Kidney capillary endothelial cell (primary cell): ENCODE results near the gene IGF2BP2.
A peak's percentile ranks its signal among the peaks of the same experiment; 100 is the strongest.
"Not testable (repeated sequence)": the region's sequence is repeated elsewhere in the genome, so short reads cannot be mapped to it uniquely, and the experiment has no call there.

Experiments
- DNase-seq: peaks from one replicate; pipeline ENCODE4 v3.0.0-alpha.2; 2018; ENCODE audit warnings: low spot score

The IGF2BP2 gene

DNA sequence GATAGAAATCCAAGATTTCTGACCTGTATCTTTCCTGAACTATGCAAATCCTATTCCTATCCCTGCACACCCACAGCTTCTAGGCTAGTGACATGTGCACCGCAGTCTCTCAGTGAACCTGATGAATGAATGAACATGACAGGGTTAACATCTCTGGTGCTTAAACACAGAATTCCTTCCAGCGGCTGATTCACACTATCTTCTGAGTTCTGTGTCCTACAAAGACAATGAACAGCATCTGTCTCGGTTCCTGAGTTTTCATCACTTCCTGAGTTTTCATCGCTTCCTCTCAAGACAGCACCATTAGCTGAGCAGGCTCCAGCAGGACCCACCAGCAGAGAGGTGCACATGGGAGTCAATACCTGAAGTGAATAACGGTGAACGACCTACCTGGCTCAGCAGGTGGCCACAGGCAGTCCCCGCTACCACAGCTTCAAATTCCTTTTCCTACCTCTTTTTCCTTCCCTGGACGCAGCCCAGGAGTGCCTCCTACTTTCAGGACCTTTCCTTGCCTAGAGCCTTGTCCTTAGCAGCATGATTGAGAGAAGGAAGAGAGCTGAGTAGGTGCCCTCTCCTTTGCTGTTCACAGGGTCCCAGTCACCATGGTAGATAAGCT, 113.5 kb downstream of the IGF2BP2 start:
- peak; percentile 71 for DNase-seq

DNA sequence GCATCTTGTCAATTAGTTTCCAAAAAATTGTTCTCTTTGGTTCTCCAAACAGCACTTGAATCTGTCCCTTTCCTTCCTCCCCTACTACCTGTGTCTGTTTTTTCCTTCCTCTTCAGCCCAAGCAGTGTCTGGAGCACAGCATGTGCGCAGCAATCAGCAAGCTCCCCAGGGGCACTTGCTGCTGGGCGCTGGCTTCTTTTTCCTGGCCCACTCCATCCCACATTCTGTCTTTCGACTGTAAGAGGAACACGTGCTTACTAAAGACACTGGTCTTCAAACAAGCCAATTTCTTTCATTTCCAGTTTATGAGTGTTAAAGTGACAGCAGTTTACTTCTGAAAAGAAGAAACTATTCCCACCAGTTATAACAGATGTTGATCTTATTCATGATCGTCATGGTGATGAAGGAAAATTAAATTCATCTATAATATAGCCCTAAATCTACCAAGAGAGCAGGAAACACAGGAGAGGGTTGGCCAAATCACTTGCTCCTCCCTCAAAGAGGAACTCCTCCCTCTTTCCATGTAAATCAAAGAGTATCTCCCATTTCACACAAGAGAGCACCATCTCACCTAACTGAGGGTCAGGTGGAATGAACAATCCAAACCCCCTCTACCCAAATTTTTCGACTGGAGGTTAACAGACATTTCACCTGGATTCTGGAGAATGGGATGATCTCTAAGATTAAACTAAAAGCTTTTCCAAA, 115.4 kb downstream of the IGF2BP2 start:
- DNase-seq: no peak

DNA sequence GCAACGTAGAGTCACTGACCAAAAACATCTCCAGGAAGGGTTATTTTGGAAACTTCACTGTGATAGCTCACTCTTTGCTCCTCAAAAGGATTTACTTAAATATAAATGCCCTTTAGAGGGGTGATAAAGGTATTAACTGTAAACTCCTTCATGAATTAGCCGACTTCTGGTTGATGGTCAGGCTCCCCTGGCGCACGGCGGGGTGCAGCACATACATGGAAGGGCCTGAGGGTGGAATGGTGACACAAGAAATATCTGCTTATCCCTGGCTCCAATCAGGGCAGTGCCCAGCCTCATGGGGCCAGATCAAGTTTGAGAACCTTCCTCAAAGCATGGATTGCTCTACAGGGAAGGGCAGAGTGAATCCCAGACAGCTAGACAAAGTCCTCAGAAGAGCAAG, 116.5 kb downstream of the IGF2BP2 start:
- no peak for DNase-seq

DNA sequence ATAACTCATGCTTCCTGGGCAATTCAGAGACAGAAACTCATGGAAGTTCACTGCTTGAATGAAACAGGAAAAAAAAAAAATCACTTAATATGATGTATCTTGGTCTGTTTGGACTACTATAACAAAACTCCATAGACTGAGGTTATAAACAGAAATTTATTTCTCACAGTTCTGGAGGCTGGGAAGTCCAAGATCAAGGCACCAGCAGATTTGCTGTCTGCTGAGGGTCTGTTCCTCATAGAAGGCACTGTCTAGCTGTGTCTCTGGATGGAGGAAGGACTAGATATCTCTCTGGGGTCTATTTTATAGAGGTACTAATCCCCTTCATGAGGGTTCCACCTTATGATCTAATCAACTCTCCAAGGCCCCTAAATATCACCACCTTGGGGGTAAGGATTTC, 119.3 kb downstream of the IGF2BP2 start:
- DNase-seq: no peak

DNA sequence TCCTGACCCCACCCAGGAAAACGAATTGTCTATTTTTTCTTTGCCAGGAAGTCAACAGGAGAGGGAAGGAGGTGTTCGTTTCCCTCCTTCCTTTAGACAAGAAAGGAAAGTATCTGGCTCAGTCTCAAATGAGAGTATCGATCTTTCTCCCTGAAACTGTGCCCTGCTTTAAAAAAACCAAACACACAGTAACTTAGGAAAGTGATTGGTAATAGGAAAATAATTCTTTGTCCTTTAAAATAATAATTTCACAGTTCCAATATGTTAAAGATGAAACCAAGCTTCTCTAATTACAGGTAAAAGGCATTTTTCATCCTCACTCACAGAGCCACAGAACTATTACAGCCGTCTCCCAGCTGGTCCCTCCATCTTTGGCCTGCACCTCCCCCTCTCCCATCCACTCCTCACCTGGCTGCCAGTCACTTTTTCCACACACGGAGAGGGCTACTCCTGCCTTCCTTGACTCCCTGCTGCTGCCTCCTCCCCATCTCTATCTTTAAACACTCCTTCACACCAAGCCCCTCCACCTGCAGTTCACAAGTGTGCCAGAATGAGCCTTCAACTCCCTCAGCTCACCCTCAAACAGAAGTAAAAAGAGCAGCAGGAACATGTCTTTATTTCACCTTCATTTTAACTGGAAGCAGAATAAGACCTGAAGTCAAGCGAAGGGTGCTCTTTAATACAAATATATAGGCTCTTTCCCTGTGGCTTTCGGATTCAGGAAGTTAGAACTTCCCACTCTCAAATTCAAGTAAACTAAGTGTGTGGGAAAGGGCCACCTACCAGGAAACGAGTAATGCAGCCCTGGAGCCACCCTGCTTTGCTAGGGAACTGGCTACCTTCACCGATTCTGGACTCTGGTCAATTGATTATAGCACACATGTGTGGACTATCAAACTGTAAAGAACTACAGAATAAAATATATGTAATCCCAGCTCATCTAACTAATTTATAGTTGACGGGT, 122.3 kb downstream of the IGF2BP2 start:
- peak; percentile 47 for DNase-seq

DNA sequence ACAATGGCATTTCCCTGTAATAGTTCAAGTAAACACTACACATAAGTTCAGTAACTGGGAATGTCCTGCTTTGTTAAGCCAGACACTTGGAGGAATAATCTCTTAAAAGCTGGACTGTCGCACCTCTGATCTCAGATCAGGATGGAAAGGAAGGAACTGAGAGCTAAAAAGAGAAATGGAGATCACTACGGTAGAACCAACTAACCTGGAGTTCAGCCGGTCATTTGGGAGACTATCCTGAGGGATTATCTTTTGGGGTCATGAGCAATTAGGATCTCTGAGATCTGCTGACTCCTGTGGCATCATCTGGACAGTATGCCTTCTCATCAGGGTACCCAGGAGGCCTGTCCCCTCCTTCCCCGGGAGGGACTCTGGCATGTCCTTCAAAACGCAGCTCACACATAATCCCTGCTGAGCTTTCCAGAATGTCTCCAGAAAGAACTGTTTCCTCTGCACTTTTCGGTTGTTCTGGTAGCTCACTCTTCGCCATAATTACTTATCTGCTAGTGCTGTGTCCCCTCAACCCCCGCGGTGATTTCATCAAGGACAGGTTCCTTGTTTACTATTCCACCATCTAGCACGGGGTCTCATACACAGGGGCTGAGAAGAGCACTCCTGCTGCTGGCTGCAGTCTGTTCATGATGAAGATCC, 123.1 kb downstream of the IGF2BP2 start:
- no peak for DNase-seq

DNA sequence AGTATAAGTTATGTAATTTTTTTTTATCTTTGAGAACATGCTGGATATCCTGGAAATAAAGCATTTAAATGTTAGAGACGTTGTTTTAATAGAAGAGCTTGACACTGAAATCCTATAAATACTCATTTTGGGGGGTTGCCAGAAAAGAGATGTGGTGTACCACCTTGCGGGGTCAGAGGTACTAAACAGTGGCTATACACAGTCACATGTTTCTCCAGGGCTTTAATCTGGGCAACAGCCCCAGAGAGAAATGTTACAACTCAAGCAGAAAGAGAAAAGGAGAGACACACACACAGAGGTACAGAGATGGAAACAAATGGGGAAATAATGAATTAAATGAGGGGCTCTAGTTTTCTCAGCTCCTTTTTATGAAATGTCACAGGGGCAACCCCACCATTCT, 124.9 kb downstream of the IGF2BP2 start:
- no peak for DNase-seq

DNA sequence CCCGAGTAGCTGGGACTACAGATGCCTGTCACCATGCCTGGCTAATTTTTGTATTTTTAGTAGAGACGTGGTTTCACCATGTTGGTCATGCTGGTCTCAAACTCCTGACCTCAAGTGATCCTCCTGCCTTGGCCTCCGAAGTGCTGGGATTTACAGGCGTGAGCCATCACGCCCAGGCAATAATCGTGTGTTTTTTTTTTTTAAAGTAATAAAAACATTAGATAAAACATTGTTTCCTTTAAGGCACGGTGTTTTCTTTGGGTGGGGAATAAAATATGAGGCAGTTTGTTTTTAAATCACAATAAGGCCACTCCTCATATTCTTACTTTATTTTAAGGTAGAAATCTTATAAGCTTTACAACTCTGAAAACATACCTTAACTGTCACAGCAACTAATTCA, 127.6 kb downstream of the IGF2BP2 start:
- not testable (repeated sequence) for DNase-seq

DNA sequence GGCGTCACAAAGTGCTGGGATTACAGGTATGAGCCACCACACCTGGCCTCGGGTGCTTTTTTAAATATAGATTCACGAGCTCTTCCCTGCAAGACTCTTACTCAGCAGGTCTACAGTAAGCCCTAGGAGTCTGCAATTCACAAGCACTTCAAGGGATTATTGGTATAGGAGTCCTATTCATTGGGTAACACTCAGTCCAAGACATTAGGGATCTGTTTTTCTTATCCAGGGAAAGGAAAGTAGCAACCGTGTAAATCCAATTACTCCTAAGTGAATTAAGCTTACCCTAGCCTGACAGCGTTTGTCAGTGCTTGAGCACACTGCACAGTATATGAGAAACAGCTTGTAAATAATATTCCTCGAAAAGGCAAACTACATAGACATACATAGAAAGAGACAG, 128.8 kb downstream of the IGF2BP2 start:
- DNase-seq: no peak

DNA sequence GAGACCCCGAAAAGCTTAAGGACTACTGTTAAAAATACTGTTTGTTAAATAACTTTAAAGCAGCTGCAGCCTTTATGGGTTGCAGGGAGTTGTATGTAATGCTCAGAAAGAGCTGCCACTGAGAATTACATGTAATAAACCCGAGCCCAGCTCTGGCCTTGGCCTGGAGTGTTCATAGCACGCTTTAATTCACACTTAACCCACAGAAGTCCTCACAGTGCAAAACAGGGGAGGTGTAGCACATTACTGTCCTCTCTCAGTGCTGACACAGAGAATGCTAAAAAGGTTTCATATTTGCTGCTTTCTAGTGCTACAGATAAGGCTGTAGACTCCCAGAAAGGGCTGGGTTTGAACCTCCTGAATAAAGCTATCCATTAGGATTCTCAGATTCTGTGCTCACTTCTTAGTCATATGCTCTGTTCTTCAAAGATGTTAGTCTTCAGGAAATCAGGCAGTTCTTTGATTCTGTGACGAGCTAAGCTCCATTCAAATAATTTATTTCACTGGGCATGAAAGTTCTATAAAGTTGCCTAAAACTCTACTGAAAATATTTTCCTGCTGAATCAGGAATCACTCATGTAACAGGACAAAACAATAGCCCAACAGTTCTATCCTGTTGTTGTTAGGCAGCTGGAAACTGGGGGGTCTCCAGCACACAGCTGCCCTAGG, 130.7 kb downstream of the IGF2BP2 start:
- DNase-seq: peak; percentile 30

DNA sequence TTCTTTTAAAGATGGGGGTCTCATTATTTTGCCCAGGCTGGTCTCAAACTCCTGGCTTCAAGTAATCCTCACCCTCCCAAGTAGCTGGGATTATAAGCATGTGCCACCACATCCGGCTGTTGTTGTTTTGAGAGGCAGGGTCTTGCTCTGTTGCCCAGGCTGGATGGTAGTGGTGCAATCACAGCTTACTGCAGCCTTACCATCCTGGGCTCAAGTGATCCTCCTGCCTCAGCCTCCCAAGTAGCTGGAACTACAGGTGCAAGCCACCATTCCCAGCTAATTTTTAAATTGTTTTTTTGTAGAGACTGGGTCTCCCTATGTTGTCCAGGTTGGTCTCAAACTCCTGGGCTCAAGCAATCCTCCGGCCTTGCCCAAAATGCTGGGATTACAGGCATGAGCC, 133.2 kb downstream of the IGF2BP2 start:
- no peak for DNase-seq

DNA sequence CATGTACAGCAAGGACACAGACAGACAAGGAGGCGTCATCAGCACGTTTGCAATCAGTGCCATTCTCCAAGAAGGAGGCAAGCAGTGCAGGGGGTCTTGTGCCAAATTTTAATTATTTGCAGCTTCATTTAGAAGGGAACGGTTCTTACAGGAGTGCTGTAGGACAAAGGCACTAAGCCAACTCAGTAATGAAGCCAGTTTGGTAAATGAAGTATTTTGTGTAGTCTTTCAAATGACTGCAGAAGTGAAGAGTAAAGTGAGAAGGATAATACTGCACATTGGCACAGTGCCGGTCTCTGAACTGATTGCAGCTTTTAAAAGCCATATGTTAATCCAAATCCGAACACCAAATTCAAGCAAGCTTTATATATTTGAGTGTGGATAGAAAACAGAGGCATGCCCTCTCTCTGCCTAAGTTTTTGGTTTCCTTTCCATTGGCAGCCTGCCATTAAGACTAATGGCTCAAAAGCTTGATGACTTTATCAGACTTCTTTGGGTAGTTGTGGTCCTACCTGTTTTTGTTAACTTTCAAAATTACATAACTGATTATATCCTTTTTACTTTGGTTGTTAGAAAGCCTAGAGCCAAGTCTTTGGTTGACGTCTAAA, 137.5 kb downstream of the IGF2BP2 start:
- no peak for DNase-seq

DNA sequence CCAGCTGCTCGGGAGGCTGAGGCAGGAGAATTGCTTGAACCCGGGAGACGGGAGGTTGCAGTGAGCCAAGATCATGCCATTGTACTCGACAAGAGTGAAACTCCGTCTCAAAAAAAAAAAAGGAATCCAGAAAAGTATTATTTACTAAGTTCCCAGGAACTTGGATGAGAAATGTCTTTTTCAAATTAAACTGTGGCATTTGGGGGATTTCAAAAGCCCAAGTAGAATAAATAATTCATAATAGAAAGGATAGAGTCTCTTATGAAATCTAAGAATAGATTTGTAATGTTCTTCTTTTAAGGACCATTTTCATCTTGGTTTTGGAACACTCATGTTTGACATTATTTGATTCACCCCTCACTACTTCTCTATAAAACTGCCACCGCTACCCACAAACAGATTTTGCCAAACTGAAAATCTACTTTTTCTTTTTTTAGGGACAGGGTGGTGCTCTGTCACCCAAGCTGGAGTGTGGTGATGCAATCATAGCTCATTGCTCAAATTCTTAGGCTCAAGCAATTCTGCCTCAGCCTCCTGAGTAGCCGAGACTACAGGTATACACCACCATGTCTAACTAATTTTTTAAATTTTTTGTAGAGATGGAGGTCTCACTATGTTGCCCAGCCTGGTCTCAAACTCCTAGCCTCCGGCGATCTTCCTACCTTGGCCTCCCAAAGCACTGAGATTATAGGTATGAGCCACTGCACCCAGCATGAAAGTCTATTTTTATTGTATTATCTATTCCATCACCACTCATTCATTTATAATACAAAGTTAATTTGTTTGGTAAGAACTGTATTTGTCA, 139.4 kb downstream of the IGF2BP2 start:
- DNase-seq: no peak

DNA sequence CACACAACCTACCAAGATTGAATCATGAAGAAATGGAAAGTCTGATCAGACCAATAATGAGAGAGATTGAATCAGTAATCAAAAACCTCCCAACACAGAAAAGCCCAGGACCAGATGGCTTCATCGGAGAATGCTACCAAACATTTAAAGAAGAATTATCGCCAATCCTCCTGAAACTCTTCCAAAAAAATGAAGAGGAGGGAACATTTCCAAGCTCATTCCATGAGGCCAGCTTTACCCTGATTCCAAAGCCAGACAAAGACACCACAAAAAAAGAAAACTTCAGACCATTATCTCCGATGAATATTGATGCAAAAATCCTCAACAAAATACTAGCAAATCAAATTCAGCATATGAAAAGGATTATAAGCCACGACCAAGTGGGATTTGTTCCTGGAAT, 144.6 kb downstream of the IGF2BP2 start:
- DNase-seq: no peak

DNA sequence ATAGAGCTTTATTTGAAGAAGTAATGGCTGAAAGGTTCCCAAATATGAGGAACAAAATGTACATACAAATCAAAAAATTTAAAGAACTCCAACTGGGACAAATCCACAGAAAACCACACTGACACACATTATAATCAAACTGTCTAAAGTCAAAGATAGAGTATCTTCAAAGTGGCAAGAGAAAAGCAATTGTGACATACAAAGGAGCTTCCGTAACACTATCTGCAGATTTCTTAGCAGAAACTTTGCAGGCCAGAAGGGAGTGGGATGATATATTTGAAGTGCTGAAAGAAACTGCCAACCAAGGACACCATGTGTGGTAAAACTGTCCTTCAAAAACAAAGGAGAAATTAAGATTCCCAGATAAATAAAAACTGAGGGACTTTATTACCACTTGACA, 146.8 kb downstream of the IGF2BP2 start:
- DNase-seq: no peak

DNA sequence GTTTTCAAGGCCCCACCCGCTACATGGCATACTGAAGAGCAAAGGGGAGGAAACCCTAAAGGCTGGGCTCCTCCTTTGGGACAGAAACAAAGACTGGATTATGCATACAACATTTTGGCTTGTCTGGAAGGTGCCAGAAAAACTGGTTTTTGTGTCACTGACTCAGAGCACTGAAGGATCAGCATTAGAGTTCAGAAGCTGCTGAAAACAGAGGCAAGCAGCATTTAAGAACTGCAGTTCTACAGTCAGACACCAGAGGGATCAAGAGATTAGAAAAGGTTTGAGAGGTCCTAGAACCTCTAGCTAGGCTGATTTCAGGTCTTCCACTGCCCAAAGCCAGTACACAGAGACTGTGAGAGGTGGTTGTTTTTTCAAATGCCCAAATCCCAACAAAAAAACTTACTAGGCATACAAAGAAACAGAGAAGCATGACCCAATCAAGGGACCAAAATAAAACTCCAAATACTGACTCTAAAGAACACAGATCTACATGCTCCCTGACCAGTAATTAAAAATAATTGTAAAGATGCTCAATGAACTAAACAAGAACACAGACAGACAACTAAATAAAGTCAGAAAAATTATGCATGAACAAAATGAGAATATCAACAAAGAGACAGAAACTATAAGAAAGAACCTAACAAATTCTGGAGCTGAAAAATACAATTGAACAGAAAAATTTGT, 147.6 kb downstream of the IGF2BP2 start:
- peak; percentile 79 for DNase-seq

DNA sequence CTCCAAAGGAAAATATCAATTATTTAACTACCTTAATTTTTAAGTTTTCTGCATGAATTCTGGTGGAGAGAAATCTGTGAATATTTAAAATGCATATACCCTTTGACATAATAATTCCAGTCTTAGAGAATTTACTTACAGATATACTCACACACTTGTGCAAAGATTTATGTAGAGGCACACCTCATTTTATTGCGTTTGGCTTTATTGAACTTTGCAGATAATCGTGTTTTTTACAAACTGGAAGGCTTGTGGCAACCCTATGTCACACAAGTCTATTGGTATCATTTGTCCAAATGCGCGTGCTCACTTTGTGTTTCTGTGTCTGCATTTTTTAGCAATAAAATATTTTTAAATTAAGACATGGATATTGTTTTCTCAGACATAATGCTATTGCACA, 157.3 kb downstream of the IGF2BP2 start:
- no peak for DNase-seq

DNA sequence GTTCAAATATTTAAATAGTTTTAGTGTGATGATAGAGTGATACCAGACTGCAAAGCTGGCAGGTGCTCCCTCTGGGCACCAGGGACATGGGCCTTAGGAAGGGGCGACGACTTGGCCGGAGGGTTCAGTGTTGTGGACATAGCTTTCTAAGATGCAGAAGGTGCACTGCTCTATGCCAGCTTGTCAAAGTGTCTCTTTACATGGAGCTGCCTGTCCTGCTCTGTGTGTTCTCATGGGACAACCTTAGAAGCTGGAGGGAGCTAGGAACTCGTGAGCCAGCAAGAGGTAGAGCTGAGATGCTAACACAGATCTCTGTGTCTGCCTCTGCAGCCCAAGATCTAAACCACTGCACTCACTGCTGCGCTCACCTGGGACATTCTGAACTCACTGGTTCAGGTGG, 160.9 kb downstream of the IGF2BP2 start:
- no peak for DNase-seq

DNA sequence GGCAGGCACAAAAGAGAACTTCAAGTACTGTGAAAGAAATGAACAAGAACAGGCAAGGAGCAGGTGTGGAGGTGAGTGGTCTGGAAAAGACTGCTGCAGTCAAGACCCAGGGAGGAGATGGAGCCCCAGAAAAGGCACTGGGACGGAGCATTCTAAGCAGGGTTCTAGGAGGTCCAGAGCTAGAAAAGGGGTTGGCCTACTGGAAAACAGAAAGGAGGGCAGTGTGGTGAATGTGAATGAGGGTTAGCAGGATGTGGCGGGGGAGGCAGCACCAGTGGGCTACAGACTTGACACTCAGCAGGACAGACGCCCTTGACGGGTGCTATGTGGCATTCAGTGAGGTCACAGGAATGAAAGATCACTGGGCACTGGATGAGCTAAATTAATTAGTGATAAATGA, 163.1 kb downstream of the IGF2BP2 start:
- DNase-seq: no peak

DNA sequence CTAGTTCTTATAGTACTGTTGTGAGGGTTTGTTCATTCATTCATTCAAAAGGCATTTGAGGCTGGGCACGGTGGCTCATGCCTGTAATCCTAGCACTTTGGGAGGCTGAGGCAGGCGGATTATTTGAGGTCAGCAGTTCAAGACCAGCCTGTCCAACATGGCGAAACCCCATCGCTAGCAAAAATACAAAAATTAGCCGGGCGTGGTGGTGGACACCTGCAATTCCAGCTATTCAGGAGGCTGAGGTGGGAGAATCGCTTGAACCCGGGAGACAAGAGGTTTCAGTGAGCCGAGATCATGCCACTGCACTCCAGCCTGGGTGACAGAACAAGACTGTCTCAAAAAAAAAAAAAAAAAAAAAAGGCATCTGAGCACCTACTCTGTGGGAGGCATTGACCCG, 163.5 kb downstream of the IGF2BP2 start:
- not testable (repeated sequence) for DNase-seq
